Measurements from ENCODE around the gene OSER1. TPM values are rescaled to one million over a fixed set of nuclear protein-coding genes. Genes with fewer than 3 reads are reported as not detected.

The OSER1 gene
- total and polyA plus RNA-seq, 9 of the 15 experiments (the other 6 are each of a cell fraction or from before 2014, with no cell fraction given): 15.5 to 57.3 (median 19.9) TPM

GRCh38 chr20:44166477-44166876, 44.1 kb downstream of the OSER1 start (continued):
- TF ChIP-seq ZNF134 (CRISPR knock-in tag; conservative IDR thresholded peaks at IDR 0.05): no peak
- no peak for TF ChIP-seq RBFOX2 (IDR thresholded peaks at IDR 0.05; ENCODE audit: low read depth, low read length)
- no peak for TF ChIP-seq ZNF696 (CRISPR knock-in tag; conservative IDR thresholded peaks at IDR 0.05)
- no peak for TF ChIP-seq ID3 (CRISPR knock-in tag; IDR thresholded peaks at IDR 0.05)
- TF ChIP-seq ID3 (tag; IDR thresholded peaks at IDR 0.05): no peak
- TF ChIP-seq SMARCB1 (IDR thresholded peaks at IDR 0.05; ENCODE audit: insufficient read length, low read depth): no peak
- TF ChIP-seq, protein P1, sequence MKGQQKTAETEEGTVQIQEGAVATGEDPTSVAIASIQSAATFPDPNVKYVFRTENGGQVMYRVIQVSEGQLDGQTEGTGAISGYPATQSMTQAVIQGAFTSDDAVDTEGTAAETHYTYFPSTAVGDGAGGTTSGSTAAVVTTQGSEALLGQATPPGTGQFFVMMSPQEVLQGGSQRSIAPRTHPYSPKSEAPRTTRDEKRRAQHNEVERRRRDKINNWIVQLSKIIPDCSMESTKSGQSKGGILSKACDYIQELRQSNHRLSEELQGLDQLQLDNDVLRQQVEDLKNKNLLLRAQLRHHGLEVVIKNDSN (CRISPR knock-in tag; IDR thresholded peaks at IDR 0.05): no peak
- no peak for TF ChIP-seq PTTG1 (tag; IDR thresholded peaks at IDR 0.05; ENCODE audit: low read depth)

GRCh38 chr20:44166008-44166407, 44.6 kb downstream of the OSER1 start:
- H2AFZ ChIP-seq (ENCODE audit: low read depth, low read length): no peak overlapping the region
- DNase-seq (ENCODE audit: extremely low read depth in 1 of 4, low spot score in 3 of 4) (no peak), FAIRE-seq (no peak), ATAC-seq (no peak)
- H3K4me1 ChIP-seq (replicated peaks in 1 of 2; ENCODE audit: control insufficient read depth in 2 of 2, insufficient read depth in 2 of 2, low read length in 2 of 2): no peaks in the 10 kb centered on the region; a peak in 1 of 5 replicates
- H3K36me3 ChIP-seq (ENCODE audit: control insufficient read depth, insufficient read depth, low read length): no peaks in the 10 kb centered on the region
- no peak overlapping the region for H3K4me2 ChIP-seq (ENCODE audit: insufficient read depth, low read length)
- no peaks in the 10 kb centered on the region for H3K79me2 ChIP-seq (ENCODE audit: control insufficient read depth, insufficient read depth, low read length)
- H3K9me1 ChIP-seq (ENCODE audit: control insufficient read depth, insufficient read depth, low read length): no peaks in the 10 kb centered on the region
- no peak for TF ChIP-seq SNIP1 (IDR thresholded peaks at IDR 0.05; ENCODE audit: low read depth)
- no peak for TF ChIP-seq TEAD1 (CRISPR knock-in tag; IDR thresholded peaks at IDR 0.05)
- no TSS peak for BruUV-seq (replicated peaks)
- WGBS (ENCODE audit: insufficient coverage, low coverage, missing lambda C conversion rate): 0% methylated on average over 4 of the region's 4 CpGs
- H3K27ac ChIP-seq (ENCODE audit: extremely low read depth, low read depth, low read length): no peak overlapping the region
- no peaks in the 10 kb centered on the region; the same call in 1 of the 2 replicates for H4K20me1 ChIP-seq (replicated peaks; ENCODE audit: control insufficient read depth, insufficient read depth, low read length)
- peaks cover 14 to 28% of the 10 kb centered on the region in 2 experiments; a peak in 4 of 5 replicates for H3K27me3 ChIP-seq (ENCODE audit: control insufficient read depth in 2 of 2, insufficient read depth in 2 of 2, low read length in 2 of 2)
- in situ Hi-C loops (cut with MboI): no loop called here
- POLR2A ChIA-PET: interaction anchor here (0.6 to 1.0 kb wide), 2 partner anchors 13 to 660 kb away, joined by 3 read pairs; no protein-coding TSS in a partner anchor
- no peak overlapping the region for H3K4me3 ChIP-seq
- H3K9me3 ChIP-seq (replicated peaks; ENCODE audit: control insufficient read depth, insufficient read depth, low read depth, low read length): no peaks in the 10 kb centered on the region; the same call in 1 of the 2 replicates
- CTCF ChIA-PET (ENCODE audit: low intra/inter-chr PET ratio): no interaction called here
- intact Hi-C loops (cut with micrococcal nuclease): no loop called here
- H3K9ac ChIP-seq (ENCODE audit: insufficient read depth in 1 of 2, low read depth in 2 of 2, low read length in 2 of 2): no peak overlapping the region
